ENCODE data around the gene NOXA1.
"Not testable (repeated sequence)": the region's sequence is repeated elsewhere in the genome, so short reads cannot be mapped to it uniquely, and the experiment has no call there.

Gene NOXA1

GRCh38 chr9:137383081-137383783 is 40.0 kb upstream of the NOXA1 start:
- Histone ChIP-seq H3K9me3 (no peaks in the 10 kb centered on the region), H3K4me3 (no peak overlapping the region), H3K4me1 (no peaks in the 10 kb centered on the region), H3K36me3 (replicated peaks) (no peaks in the 10 kb centered on the region), H3K27me3 (ENCODE audit: low read depth) (no peaks in the 10 kb centered on the region)
- DNase-seq (ENCODE audit: low spot score in 2 of 2), result peak in 1 of 2 experiments; percentile 6
- in situ Hi-C loops (cut with MboI; ENCODE audit: low sequenced_read_pairs), result no loop called here

DNA sequence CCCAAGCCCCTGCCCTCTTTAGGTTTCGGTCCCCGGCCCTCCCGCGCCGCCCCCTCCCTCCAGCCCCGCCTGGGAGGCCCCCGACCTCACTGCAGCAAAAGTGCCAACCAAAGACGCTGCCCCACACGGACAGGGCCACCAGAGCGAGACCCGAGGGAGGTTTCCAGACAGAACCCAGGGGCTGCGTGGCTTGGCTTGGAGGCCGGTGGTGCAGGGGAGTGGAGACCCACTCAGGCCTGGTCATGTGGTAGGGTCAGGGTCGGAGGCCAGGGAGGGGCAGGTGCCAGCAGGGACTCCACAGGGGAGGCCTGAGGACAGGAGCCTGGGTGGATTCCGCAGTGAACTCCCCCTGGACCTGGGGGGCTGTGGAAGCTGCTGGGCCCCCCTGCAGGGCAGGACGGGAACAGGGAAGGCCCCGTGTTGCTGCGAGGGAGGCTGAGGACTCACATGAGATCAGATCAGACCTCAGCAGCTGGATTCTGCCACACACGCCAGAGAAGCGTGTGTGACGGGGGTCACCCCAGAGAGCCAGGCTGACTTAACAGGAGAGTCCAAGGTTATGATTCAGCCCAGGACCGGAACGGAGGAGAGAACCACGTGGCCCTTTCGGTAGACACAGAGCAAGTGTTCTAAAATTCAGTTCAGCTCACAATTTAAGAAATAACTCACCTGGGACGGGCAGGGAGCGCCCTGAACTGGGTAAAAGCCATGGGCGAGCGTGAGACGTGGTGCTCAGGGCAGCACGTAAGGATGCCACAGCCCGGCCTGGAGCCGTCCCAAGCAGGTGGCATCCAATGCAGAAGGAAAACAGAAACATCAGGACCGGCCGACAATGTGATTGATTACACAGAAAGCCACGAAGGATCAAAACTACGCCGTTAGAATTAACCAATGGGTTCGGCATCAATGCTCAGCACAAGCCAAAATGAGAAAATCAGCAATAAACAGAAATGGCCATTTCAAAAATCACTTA is 39.1 kb upstream of the NOXA1 start:
- no peaks in the 10 kb centered on the region for H3K36me3 ChIP-seq (replicated peaks)
- DNase-seq (ENCODE audit: low spot score in 2 of 2), result peak in 1 of 2 experiments; percentile 5
- no peaks in the 10 kb centered on the region for H3K9me3 ChIP-seq
- H3K27me3 ChIP-seq (ENCODE audit: low read depth), result no peaks in the 10 kb centered on the region
- no peaks in the 10 kb centered on the region for H3K4me1 ChIP-seq
- no peak overlapping the region for H3K4me3 ChIP-seq
- in situ Hi-C loops (cut with MboI; ENCODE audit: low sequenced_read_pairs), result no loop called here

DNA sequence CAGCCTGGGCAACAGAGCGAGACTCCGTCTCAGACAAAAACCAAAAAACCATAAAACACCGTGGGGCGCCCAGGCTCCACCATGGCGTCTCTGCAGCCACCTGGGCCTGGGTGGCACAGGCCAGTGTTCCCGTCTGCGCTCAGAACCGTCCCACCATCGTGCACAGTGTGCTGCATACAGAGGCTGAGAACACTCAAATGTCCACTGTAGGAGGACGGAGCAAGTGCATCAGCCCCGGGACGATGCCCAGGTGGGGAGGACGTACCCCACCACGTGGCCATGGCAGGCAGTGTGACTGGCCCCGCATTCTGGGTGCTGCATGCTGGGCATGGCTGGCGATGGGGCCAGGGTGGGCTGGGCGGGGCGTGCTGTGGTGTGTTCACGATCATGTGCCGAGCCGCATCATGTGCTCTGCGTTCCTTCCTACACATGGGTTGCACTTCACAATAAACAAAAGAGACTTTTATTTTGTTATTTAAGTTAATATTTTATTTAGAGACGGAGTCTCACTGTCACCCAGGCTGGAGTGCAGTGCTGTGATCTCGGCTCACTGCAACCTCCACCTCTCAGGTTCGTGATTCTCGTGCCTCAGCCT is 38.0 kb upstream of the NOXA1 start:
- in situ Hi-C loops (cut with MboI; ENCODE audit: low sequenced_read_pairs), result no loop called here
- Histone ChIP-seq H3K27me3 (ENCODE audit: low read depth) (no peaks in the 10 kb centered on the region), H3K4me1 (no peaks in the 10 kb centered on the region), H3K4me3 (no peak overlapping the region), H3K9me3 (no peaks in the 10 kb centered on the region), H3K36me3 (replicated peaks) (no peaks in the 10 kb centered on the region)
- DNase-seq (ENCODE audit: low spot score in 2 of 2), result no peak

- H3K4me3 ChIP-seq; H3K9me3 ChIP-seq; H3K27me3 ChIP-seq (ENCODE audit: low read depth); DNase-seq (ENCODE audit: low spot score in 2 of 2); in situ Hi-C loops (cut with MboI; ENCODE audit: low sequenced_read_pairs); H3K36me3 ChIP-seq (replicated peaks); H3K4me1 ChIP-seq: not testable (repeated sequence)
Observed at GRCh38 chr9:137386507-137387113, 36.6 kb upstream of the NOXA1 start.

GRCh38 chr9:137387114-137387890 is 35.9 kb upstream of the NOXA1 start:
- Histone ChIP-seq H3K27me3 (ENCODE audit: low read depth) (no peaks in the 10 kb centered on the region), H3K36me3 (replicated peaks) (no peaks in the 10 kb centered on the region), H3K4me1 (no peaks in the 10 kb centered on the region), H3K9me3 (no peaks in the 10 kb centered on the region), H3K4me3 (no peak overlapping the region)
- no peak for DNase-seq (ENCODE audit: low spot score in 2 of 2)
- in situ Hi-C loops (cut with MboI; ENCODE audit: low sequenced_read_pairs), result no loop called here

DNA sequence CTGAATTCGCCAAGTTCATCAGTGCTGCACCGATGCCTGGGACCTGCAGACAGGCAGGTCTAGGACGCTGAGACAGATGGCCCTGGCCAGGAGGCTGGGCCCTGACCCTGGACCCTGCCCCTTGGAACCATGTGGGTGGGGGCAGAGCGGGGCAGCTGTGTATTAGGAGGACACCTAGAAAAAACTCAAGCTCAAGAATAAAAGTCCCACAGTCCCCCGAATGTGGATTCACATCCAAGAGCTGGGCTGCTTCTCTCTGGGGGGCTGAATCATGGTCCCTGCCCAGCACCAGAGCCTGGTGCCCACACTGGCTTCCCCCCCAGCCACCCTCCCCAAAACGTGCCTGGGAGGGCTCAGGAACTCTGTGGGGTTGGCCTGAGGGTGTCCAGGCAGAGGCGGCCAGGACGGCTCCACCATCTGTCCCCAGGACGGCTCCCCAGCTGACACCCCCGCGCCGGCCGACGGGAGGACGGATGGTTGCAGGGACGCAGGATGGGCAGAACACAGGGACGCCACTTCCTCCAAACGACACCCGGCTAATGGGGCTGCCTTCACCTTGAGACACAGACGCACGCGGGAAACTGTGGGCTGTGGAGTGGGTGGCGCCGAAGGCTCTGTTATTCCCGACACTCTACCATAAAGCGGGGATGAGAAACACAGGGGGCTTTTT is 35.2 kb upstream of the NOXA1 start:
- no peaks in the 10 kb centered on the region for H3K36me3 ChIP-seq (replicated peaks)
- in situ Hi-C loops (cut with MboI; ENCODE audit: low sequenced_read_pairs), result no loop called here
- no peak for DNase-seq (ENCODE audit: low spot score in 2 of 2)
- no peak overlapping the region for H3K4me3 ChIP-seq
- no peaks in the 10 kb centered on the region for H3K4me1 ChIP-seq
- H3K9me3 ChIP-seq, result no peaks in the 10 kb centered on the region
- H3K27me3 ChIP-seq (ENCODE audit: low read depth), result no peaks in the 10 kb centered on the region

- DNase-seq (ENCODE audit: low spot score in 2 of 2), result no peak
- in situ Hi-C loops (cut with MboI; ENCODE audit: low sequenced_read_pairs), result no loop called here
- H3K27me3 ChIP-seq (ENCODE audit: low read depth), result no peaks in the 10 kb centered on the region
- H3K4me3 ChIP-seq, result no peak overlapping the region
- H3K4me1 ChIP-seq, result no peaks in the 10 kb centered on the region
- H3K36me3 ChIP-seq (replicated peaks), result no peaks in the 10 kb centered on the region
- no peaks in the 10 kb centered on the region for H3K9me3 ChIP-seq
Observed at GRCh38 chr9:137388589-137389427, 34.4 kb upstream of the NOXA1 start.

DNA sequence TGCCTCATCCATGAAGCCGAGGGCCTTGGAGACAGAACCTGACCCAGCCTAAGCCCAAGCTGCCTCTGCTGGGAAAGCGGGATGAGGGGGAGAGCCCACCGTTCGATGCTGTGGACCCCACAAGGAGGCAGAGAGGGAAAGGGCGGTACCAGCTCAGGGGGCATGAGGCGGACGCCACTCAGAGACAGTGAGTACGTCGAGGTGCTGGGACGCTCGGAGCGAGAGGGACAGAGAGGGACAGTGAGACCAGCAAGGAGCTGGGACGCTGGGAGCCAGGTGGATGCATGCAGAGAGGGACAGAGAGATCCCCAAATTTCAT is 33.8 kb upstream of the NOXA1 start:
- Histone ChIP-seq H3K9me3 (no peaks in the 10 kb centered on the region), H3K4me1 (no peaks in the 10 kb centered on the region), H3K36me3 (replicated peaks) (no peaks in the 10 kb centered on the region), H3K27me3 (ENCODE audit: low read depth) (no peaks in the 10 kb centered on the region), H3K4me3 (no peak overlapping the region)
- in situ Hi-C loops (cut with MboI; ENCODE audit: low sequenced_read_pairs), result no loop called here
- no peak for DNase-seq (ENCODE audit: low spot score in 2 of 2)

DNA sequence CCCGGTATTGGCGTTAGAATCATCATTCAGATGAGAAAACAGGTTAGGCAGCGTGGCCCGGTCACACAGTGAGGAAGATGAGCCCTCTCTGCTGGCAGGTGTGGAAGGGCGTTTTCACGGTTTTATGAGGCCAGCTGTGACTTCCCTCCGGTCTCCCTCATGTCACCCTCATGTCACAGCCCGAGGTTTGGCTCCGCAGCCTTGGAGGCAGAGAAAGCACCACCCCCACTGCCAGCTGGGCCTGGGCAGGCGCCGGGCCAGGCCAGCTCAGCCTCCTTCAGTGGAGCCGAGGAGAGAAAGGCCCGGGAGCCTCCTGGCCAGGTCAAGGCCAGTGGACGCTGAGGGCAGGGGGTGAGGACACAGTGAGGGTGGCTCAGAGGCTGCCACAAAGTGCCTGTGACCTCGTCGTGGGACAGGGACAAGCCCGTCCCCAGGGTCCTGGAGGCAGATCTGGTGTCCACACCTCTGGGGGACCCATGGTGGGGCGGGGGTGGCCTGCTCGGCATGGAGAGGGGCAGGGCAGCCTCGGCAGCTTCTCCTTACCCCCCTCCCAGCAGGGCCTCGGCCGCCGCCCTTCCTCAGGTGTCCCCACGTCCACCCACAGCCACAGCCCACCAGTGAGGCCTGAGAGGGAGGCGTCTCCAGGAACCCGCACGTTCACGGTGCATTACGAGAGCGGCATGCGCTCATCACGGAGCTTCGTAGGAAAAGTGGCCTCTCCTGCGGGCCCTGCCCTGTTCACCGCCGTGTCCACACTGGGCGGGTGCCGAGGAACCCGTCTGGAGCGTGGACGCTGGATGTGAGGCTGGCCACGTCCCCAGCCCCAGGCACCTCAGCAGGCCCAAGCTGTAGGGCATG is 32.4 kb upstream of the NOXA1 start:
- H3K4me3 ChIP-seq, result no peak overlapping the region
- in situ Hi-C loops (cut with MboI; ENCODE audit: low sequenced_read_pairs), result no loop called here
- no peaks in the 10 kb centered on the region for H3K27me3 ChIP-seq (ENCODE audit: low read depth)

DNA sequence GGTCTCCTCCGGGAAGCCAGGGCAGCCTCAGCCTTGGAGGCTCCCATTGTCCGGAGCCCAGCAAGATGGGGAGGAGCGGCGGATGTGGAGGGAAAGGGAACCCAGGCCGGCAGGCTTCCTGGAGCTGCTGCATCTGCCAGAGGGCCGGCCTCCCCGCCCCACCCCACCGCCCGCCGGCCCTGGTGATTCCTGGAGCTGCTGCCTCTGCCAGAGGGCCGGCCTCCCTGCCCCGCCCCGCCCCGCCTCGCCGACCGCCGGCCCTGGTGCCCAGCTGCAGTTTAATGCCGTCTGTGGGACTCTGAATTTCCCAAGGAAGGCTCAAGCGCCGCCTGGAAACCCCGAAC is 31.8 kb upstream of the NOXA1 start:
- Histone ChIP-seq H3K9me3 (no peaks in the 10 kb centered on the region), H3K27me3 (ENCODE audit: low read depth) (no peaks in the 10 kb centered on the region), H3K36me3 (replicated peaks) (no peaks in the 10 kb centered on the region), H3K4me3 (no peak overlapping the region), H3K4me1 (no peaks in the 10 kb centered on the region)
- in situ Hi-C loops (cut with MboI; ENCODE audit: low sequenced_read_pairs), result no loop called here
- no peak for DNase-seq (ENCODE audit: low spot score in 2 of 2)

More for the DNA sequence above, 32.4 kb upstream of the NOXA1 start:
- no peaks in the 10 kb centered on the region for H3K4me1 ChIP-seq
- no peaks in the 10 kb centered on the region for H3K36me3 ChIP-seq (replicated peaks)
- H3K9me3 ChIP-seq, result no peaks in the 10 kb centered on the region
- DNase-seq (ENCODE audit: low spot score in 2 of 2), result no peak

DNA sequence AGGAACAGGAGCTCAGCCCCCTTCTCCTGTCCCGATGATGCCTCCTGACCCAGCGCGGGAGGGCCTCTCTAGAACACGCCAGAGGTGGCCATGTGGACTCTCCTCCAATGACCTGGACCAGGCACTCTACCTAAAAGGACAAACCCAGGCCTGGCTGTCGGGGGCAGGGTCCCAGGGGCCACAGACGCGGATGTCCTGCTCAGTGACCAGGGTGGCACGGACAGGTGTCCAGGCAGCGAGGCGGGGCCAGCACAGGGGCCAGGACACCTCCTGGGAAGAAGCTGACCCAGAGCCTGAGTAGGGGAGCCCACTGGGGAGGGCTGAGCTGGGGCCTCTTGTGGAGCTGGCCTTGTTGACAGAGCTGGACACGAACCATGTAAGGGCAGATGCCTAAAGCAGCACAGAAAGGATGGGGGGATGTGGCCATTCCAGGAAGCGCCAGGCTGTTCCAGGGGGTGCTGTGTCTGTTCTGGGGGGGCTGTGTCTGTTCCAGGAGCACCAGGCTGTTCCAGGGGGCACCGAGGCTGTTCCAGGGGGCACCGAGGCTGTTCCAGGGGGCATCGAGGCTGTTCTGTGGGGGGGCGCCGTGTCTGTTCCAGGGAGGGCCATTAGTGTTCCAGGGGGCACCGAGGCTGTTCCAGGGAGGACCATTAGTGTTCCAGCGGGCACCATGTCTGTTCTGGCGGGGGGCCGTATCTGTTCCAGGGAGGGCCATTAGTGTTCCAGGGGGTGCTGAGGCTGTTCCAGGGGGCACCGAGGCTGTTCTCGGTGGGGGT is 30.8 kb upstream of the NOXA1 start:
- H3K4me3 ChIP-seq, result no peak overlapping the region
- H3K9me3 ChIP-seq, result no peaks in the 10 kb centered on the region
- no peaks in the 10 kb centered on the region for H3K36me3 ChIP-seq (replicated peaks)
- no peaks in the 10 kb centered on the region for H3K4me1 ChIP-seq
- H3K27me3 ChIP-seq (ENCODE audit: low read depth), result no peaks in the 10 kb centered on the region
- no peak for DNase-seq (ENCODE audit: low spot score in 2 of 2)
- in situ Hi-C loops (cut with MboI; ENCODE audit: low sequenced_read_pairs), result no loop called here

Measured in HAP-1 (cell line).